Trophoblast cell (in vitro differentiated cells and primary cell): ENCODE data around the gene MKRN2OS.

Experiments
- DNase-seq, 2 donors: peaks; one replicate each; pipeline ENCODE4 v3.0.0-alpha.2; 2016
- H2AFZ ChIP-seq: 2 replicates; pipeline ENCODE4 v1.6.1; 2013; ENCODE audit warnings: low read length, moderate library complexity, mild to moderate bottlenecking; ENCODE audit not compliant: insufficient read depth, poor library complexity
- H2AK5ac ChIP-seq: 2 replicates; pipeline ENCODE4 v1.6.1; 2013; ENCODE audit warnings: mild to moderate bottlenecking, low read length
- H2BK120ac ChIP-seq: 2 replicates; pipeline ENCODE4 v1.6.1; 2013; ENCODE audit warnings: low read length, mild to moderate bottlenecking, moderate library complexity; ENCODE audit not compliant: insufficient read depth, poor library complexity
- H2BK12ac ChIP-seq: 2 replicates; pipeline ENCODE4 v1.6.1; 2013; ENCODE audit warnings: mild to moderate bottlenecking, low read length, moderate library complexity
- H2BK5ac ChIP-seq: 2 replicates; pipeline ENCODE4 v1.6.1; 2013; ENCODE audit warnings: low read length, low read depth, moderate library complexity, mild to moderate bottlenecking; ENCODE audit not compliant: poor library complexity
- H3K14ac ChIP-seq: 2 replicates; pipeline ENCODE4 v1.6.1; 2013; ENCODE audit warnings: mild to moderate bottlenecking, low read length
- H3K18ac ChIP-seq: 2 replicates; pipeline ENCODE4 v1.6.1; 2013; ENCODE audit warnings: mild to moderate bottlenecking, low read length
- H3K23ac ChIP-seq: 2 replicates; pipeline ENCODE4 v1.6.1; 2013; ENCODE audit warnings: low read length
- H3K27ac ChIP-seq: 2 replicates; pipeline ENCODE4 v1.5.1; 2013; ENCODE audit warnings: low read depth, mild to moderate bottlenecking, inconsistent platforms, low read length, moderate library complexity
- H3K27me3 ChIP-seq: 2 replicates; pipeline ENCODE4 v1.6.1; 2013; ENCODE audit warnings: inconsistent platforms, mild to moderate bottlenecking, low read length, moderate library complexity; ENCODE audit not compliant: insufficient read depth
- H3K36me3 ChIP-seq, 2 experiments: 1 replicate in 1 of 2; 2 replicates in 1 of 2; pipeline ENCODE4 v1.6.1; 2013; ENCODE audit warnings: low read length in 2 of 2, mild to moderate bottlenecking in 2 of 2, moderate library complexity in 1 of 2; ENCODE audit not compliant: insufficient read depth in 2 of 2, control insufficient read depth in 1 of 2
- H3K4ac ChIP-seq: 2 replicates; pipeline ENCODE4 v1.6.1; 2013; ENCODE audit warnings: low read depth, mild to moderate bottlenecking, low read length, moderate library complexity
- H3K4me1 ChIP-seq, 2 experiments: 1 replicate in 1 of 2; 2 replicates in 1 of 2; pipeline ENCODE4 v1.6.1; 2013; ENCODE audit warnings: low read length in 2 of 2, mild to moderate bottlenecking in 2 of 2, moderate library complexity in 1 of 2; ENCODE audit not compliant: insufficient read depth in 2 of 2, control insufficient read depth in 1 of 2
- H3K4me2 ChIP-seq: 2 replicates; pipeline ENCODE4 v1.6.1; 2013; ENCODE audit warnings: inconsistent platforms, mild to moderate bottlenecking, low read length, moderate library complexity
- H3K4me3 ChIP-seq: 2 replicates; pipeline ENCODE4 v1.5.1; 2013; ENCODE audit warnings: mild to moderate bottlenecking, low read depth, low read length, inconsistent platforms
- H3K79me1 ChIP-seq: one replicate; pipeline ENCODE4 v1.6.1; 2013; ENCODE audit warnings: low read length
- H3K79me2 ChIP-seq: 2 replicates; pipeline ENCODE4 v1.6.1; 2013; ENCODE audit warnings: low read length, mild to moderate bottlenecking; ENCODE audit not compliant: control insufficient read depth, insufficient read depth, poor library complexity
- H3K9ac ChIP-seq: 2 replicates; pipeline ENCODE4 v1.6.1; 2013; ENCODE audit warnings: mild to moderate bottlenecking, low read length
- H3K9me3 ChIP-seq: 2 replicates; pipeline ENCODE4 v1.6.1; 2013; ENCODE audit warnings: low read depth, mild to moderate bottlenecking, control low read depth, inconsistent platforms, low read length; ENCODE audit not compliant: insufficient read depth
- H4K12ac ChIP-seq: 2 replicates; pipeline ENCODE4 v1.6.1; 2013; ENCODE audit warnings: low read depth, mild to moderate bottlenecking, low read length, moderate library complexity
- H4K8ac ChIP-seq: 2 replicates; pipeline ENCODE4 v1.6.1; 2013; ENCODE audit warnings: low read depth, mild to moderate bottlenecking, low read length, moderate library complexity
- H4K91ac ChIP-seq: one replicate; pipeline ENCODE4 v1.6.1; 2013; ENCODE audit warnings: low read depth, mild to moderate bottlenecking, low read length, moderate library complexity
- WGBS: extraction: QIAGEN DNeasy Blood & Tissue Kit; methylation state at CpG from one replicate; pipeline ENCODE4 v1.1.7; 2013; ENCODE audit warnings: missing lambda C conversion rate; ENCODE audit not compliant: insufficient read length, insufficient coverage; ENCODE audit errors: extremely low coverage; 5-methylcytosine and 5-hydroxymethylcytosine counted together

Gene MKRN2OS

DNA sequence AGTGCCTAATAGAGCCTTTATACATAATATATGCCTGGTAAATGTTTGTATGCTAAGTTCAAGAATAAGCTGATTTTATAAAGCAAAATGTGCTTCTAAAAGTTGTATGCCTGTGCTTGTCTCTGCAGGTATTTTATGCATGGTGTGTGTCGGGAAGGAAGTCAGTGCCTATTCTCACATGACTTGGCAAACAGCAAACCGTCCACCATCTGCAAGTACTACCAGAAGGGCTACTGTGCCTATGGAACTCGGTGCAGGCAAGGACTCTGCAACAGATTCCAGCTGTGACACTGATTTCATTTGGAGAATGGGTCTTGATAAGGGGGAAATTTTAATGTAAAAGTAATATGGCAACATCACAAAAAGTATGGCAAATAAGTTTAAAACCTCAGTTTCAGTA is 23.4 kb upstream of the MKRN2OS start:
- Histone ChIP-seq H3K36me3 (peaks cover 31% of the 10 kb centered on the region in 2 experiments), H3K27me3 (no peaks in the 10 kb centered on the region), H3K14ac (no peak overlapping the region), H2BK5ac (no peak overlapping the region), H3K9ac (no peak overlapping the region), H3K23ac (no peak overlapping the region), H3K79me2 (peaks cover 6% of the 10 kb centered on the region), H2AFZ (no peak overlapping the region), H3K4me3 (no peak overlapping the region), H3K4ac (no peak overlapping the region), H4K91ac (no peak overlapping the region), H3K4me2 (no peak overlapping the region), H4K8ac (no peak overlapping the region), H3K4me1 (peaks cover 0 to 3% of the 10 kb centered on the region in 2 experiments), H3K9me3 (no peaks in the 10 kb centered on the region), H2BK120ac (no peak overlapping the region), H3K79me1 (no peaks in the 10 kb centered on the region), H3K27ac (no peak overlapping the region), H2BK12ac (no peak overlapping the region), H3K18ac (no peak overlapping the region), H2AK5ac (no peak overlapping the region), H4K12ac (no peak overlapping the region)
- WGBS = no CpG with 5 or more reads among the region's 3 CpGs
- no peak for DNase-seq

GRCh38 chr3:12566976-12567375 is 21.7 kb upstream of the MKRN2OS start:
- no peak overlapping the region for H3K4me3 ChIP-seq
- H4K8ac ChIP-seq = no peak overlapping the region
- no peak overlapping the region for H2BK120ac ChIP-seq
- H3K27ac ChIP-seq = no peak overlapping the region
- no peaks in the 10 kb centered on the region for H3K79me1 ChIP-seq
- no peaks in the 10 kb centered on the region for H3K27me3 ChIP-seq
- H3K9me3 ChIP-seq = no peaks in the 10 kb centered on the region
- no peak overlapping the region for H3K4ac ChIP-seq
- no peak overlapping the region for H3K14ac ChIP-seq
- H2BK12ac ChIP-seq = no peak overlapping the region
- H3K9ac ChIP-seq = no peak overlapping the region
- no peak overlapping the region for H2BK5ac ChIP-seq
- H2AFZ ChIP-seq = no peak overlapping the region
- no peak overlapping the region for H4K12ac ChIP-seq
- H3K79me2 ChIP-seq = peaks cover 8% of the 10 kb centered on the region
- no peak overlapping the region for H3K23ac ChIP-seq
- peaks cover 17 to 19% of the 10 kb centered on the region in 2 experiments for H3K36me3 ChIP-seq
- peaks cover 4 to 14% of the 10 kb centered on the region in 2 experiments for H3K4me1 ChIP-seq
- no peak overlapping the region for H2AK5ac ChIP-seq
- no peak overlapping the region for H3K4me2 ChIP-seq
- no peak overlapping the region for H4K91ac ChIP-seq
- H3K18ac ChIP-seq = no peak overlapping the region
- DNase-seq = no peak

GRCh38 chr3:12562451-12562850 is 17.2 kb upstream of the MKRN2OS start:
- no peak for DNase-seq
- no peak overlapping the region for H3K4me2 ChIP-seq
- no peak overlapping the region for H3K23ac ChIP-seq
- no peak overlapping the region for H2BK12ac ChIP-seq
- no peak overlapping the region for H4K91ac ChIP-seq
- H3K4me3 ChIP-seq = no peak overlapping the region
- H3K9me3 ChIP-seq = no peaks in the 10 kb centered on the region
- no peaks in the 10 kb centered on the region for H3K79me1 ChIP-seq
- H2AK5ac ChIP-seq = no peak overlapping the region
- H2BK5ac ChIP-seq = no peak overlapping the region
- no CpG with 5 or more reads among the region's 1 CpG for WGBS
- peaks cover 4 to 19% of the 10 kb centered on the region in 2 experiments for H3K4me1 ChIP-seq
- peak overlapping the region; percentile 75 for H3K4ac ChIP-seq
- no peak overlapping the region for H4K12ac ChIP-seq
- no peak overlapping the region for H2BK120ac ChIP-seq
- H3K27me3 ChIP-seq = no peaks in the 10 kb centered on the region
- no peak overlapping the region for H3K18ac ChIP-seq
- peaks cover 19% of the 10 kb centered on the region for H3K79me2 ChIP-seq
- H2AFZ ChIP-seq = no peak overlapping the region
- H3K9ac ChIP-seq = no peak overlapping the region
- no peaks in the 10 kb centered on the region for H3K36me3 ChIP-seq
- H3K14ac ChIP-seq = no peak overlapping the region
- no peak overlapping the region for H4K8ac ChIP-seq
- H3K27ac ChIP-seq = no peak overlapping the region

- peaks cover 8% of the 10 kb centered on the region for H3K79me1 ChIP-seq
- no peak overlapping the region for H2AK5ac ChIP-seq
- peaks cover 23% of the 10 kb centered on the region for H3K79me2 ChIP-seq
- no peak overlapping the region for H3K18ac ChIP-seq
- H2BK5ac ChIP-seq = no peak overlapping the region
- no peak overlapping the region for H4K8ac ChIP-seq
- no peaks in the 10 kb centered on the region for H3K36me3 ChIP-seq
- no CpG with 5 or more reads among the region's 2 CpGs for WGBS
- no peak overlapping the region for H4K91ac ChIP-seq
- no peak overlapping the region for H3K4me3 ChIP-seq
- DNase-seq = no peak
- peak overlapping the region; percentile 97 for H3K4ac ChIP-seq
- H3K9ac ChIP-seq = no peak overlapping the region
- no peak overlapping the region for H3K14ac ChIP-seq
- H3K23ac ChIP-seq = no peak overlapping the region
- no peaks in the 10 kb centered on the region for H3K9me3 ChIP-seq
- H2BK120ac ChIP-seq = no peak overlapping the region
- no peaks in the 10 kb centered on the region for H3K27me3 ChIP-seq
- H2AFZ ChIP-seq = no peak overlapping the region
- H3K4me2 ChIP-seq = no peak overlapping the region
- no peak overlapping the region for H3K27ac ChIP-seq
- peaks cover 4 to 19% of the 10 kb centered on the region in 2 experiments for H3K4me1 ChIP-seq
- H4K12ac ChIP-seq = no peak overlapping the region
- no peak overlapping the region for H2BK12ac ChIP-seq
Measured at GRCh38 chr3:12561397-12561796, 16.1 kb upstream of the MKRN2OS start.
